HEK293 (cell line): ENCODE data around the gene PLEKHG4B.

ENCODE experiments used
- BCL6B ChIP-seq: fragments of 450-650 bp; formaldehyde crosslinking; IDR thresholded peaks from 2 replicates; pipeline ENCODE4 v1.5.1; 2017; ENCODE audit warnings: missing biosample characterization, missing genetic modification characterization
- CTCF ChIP-seq: fragments of 450-650 bp; formaldehyde crosslinking; IDR thresholded peaks from 2 replicates; pipeline ENCODE4 v1.5.1; 2016; ENCODE audit warnings: missing biosample characterization, missing genetic modification characterization
- KLF10 ChIP-seq: fragments of 450-650 bp; IDR thresholded peaks from 2 replicates; pipeline ENCODE4 v1.5.1; 2018; ENCODE audit warnings: missing biosample characterization, mild to moderate bottlenecking, missing genetic modification characterization
- MYNN ChIP-seq: fragments of 450-650 bp; formaldehyde crosslinking; IDR thresholded peaks from 2 replicates; pipeline ENCODE4 v1.5.1; 2016; ENCODE audit warnings: missing biosample characterization, missing genetic modification characterization, borderline replicate concordance
- REST ChIP-seq: fragments of 450-650 bp; formaldehyde crosslinking; IDR thresholded peaks from 2 replicates; pipeline ENCODE4 v1.5.1; 2016; ENCODE audit warnings: missing biosample characterization, missing genetic modification characterization
- ZFP37 ChIP-seq: fragments of 450-650 bp; formaldehyde crosslinking; IDR thresholded peaks from 2 replicates; pipeline ENCODE4 v1.5.1; 2016; ENCODE audit warnings: missing biosample characterization, missing genetic modification characterization
- ZNF138 ChIP-seq: fragments of 450-650 bp; formaldehyde crosslinking; IDR thresholded peaks from 2 replicates; pipeline ENCODE4 v1.5.1; 2016; ENCODE audit warnings: missing biosample characterization, missing genetic modification characterization, borderline replicate concordance
- ZNF274 ChIP-seq, 2 experiments: fragments of 200-500 bp in 1 of 2; fragments of 450-650 bp in 1 of 2; sonication (Bioruptor generic) in 1 of 2; formaldehyde crosslinking in 1 of 2; IDR thresholded peaks; 2 replicates each; pipeline versions ENCODE4 v1.5.1 to v1.6.1; 2014 to 2016; ENCODE audit warnings: borderline replicate concordance in 1 of 2, inconsistent platforms in 1 of 2, low read length in 1 of 2, missing biosample characterization in 1 of 2, missing genetic modification characterization in 1 of 2
- ZNF473 ChIP-seq: fragments of 450-650 bp; formaldehyde crosslinking; IDR thresholded peaks from 2 replicates; pipeline ENCODE4 v1.5.1; 2017; ENCODE audit warnings: missing biosample characterization, missing genetic modification characterization
- ZNF596 ChIP-seq: fragments of 450-650 bp; IDR thresholded peaks from 2 replicates; pipeline ENCODE4 v1.5.0; 2018; ENCODE audit warnings: missing biosample characterization, mild to moderate bottlenecking, missing genetic modification characterization, moderate library complexity
- ZNF624 ChIP-seq: fragments of 450-650 bp; formaldehyde crosslinking; IDR thresholded peaks from 2 replicates; pipeline ENCODE4 v1.5.1; 2017; ENCODE audit warnings: missing biosample characterization, missing genetic modification characterization
- ZNF626 ChIP-seq: fragments of 450-650 bp; sonication (Bioruptor Pico); formaldehyde crosslinking; IDR thresholded peaks from 2 replicates; pipeline ENCODE4 v1.5.1; 2018; ENCODE audit warnings: missing biosample characterization, missing genetic modification characterization, inconsistent platforms

- TF ChIP-seq MYNN, result no peak
- TF ChIP-seq CTCF (tag by site-specific recombination), result no peak
- TF ChIP-seq ZNF596 (tag by site-specific recombination), result no peak
- no peak for TF ChIP-seq BCL6B (tag by site-specific recombination)
- no peak for TF ChIP-seq REST
- no peak for TF ChIP-seq ZNF138 (tag by site-specific recombination)
- no peak for TF ChIP-seq KLF10 (tag by site-specific recombination)
- no peak for TF ChIP-seq ZNF624 (tag by site-specific recombination)
- no peak for TF ChIP-seq ZNF274 (IDR thresholded peaks at IDR 0.05; ENCODE audit: low read length)
- no peak for TF ChIP-seq ZNF274 (tag by site-specific recombination; IDR thresholded peaks at IDR 0.05; ENCODE audit: borderline replicate concordance)
- TF ChIP-seq ZNF626 (tag by site-specific recombination), result no peak
- TF ChIP-seq ZNF473 (tag by site-specific recombination), result no peak
- no peak for TF ChIP-seq ZFP37 (tag by site-specific recombination)
Observed at GRCh38 chr5:213803-214395, 121.9 kb downstream of the PLEKHG4B start.
